Adipocyte (in vitro differentiated cells): ENCODE measurements around the gene SYNDIG1.

Experiments used
- DNase-seq: peaks from one replicate; pipeline ENCODE4 v3.0.0-alpha.2; 2015; ENCODE audit warnings: low read depth
- H3K27me3 ChIP-seq: replicated peaks from 2 replicates; pipeline ENCODE4 v1.7.0; 2013; ENCODE audit warnings: mild to moderate bottlenecking, low read length, moderate library complexity; ENCODE audit not compliant: control insufficient read depth, insufficient read depth
- H3K36me3 ChIP-seq: 2 replicates; pipeline ENCODE4 v1.7.0; 2013; ENCODE audit warnings: low read length, mild to moderate bottlenecking, moderate library complexity; ENCODE audit not compliant: control insufficient read depth, insufficient read depth, severe bottlenecking
- H3K4me1 ChIP-seq: 2 replicates; pipeline ENCODE4 v1.7.0; 2013; ENCODE audit warnings: mild to moderate bottlenecking, low read length, moderate library complexity; ENCODE audit not compliant: control insufficient read depth, insufficient read depth
- H3K4me3 ChIP-seq: 2 replicates; pipeline ENCODE4 v1.7.0; 2013; ENCODE audit warnings: mild to moderate bottlenecking, low read length, moderate library complexity
- H3K9ac ChIP-seq: 2 replicates; pipeline ENCODE4 v1.7.0; 2013; ENCODE audit warnings: mild to moderate bottlenecking, low read length, moderate library complexity
- H3K9me3 ChIP-seq: 2 replicates; pipeline ENCODE4 v1.7.0; 2013; ENCODE audit warnings: mild to moderate bottlenecking, low read length, moderate library complexity; ENCODE audit not compliant: control insufficient read depth

Gene SYNDIG1

GRCh38 chr20:24574307-24574706, 104.9 kb downstream of the SYNDIG1 start:
- Histone ChIP-seq H3K9ac (no peak overlapping the region), H3K36me3 (no peaks in the 10 kb centered on the region)

DNA sequence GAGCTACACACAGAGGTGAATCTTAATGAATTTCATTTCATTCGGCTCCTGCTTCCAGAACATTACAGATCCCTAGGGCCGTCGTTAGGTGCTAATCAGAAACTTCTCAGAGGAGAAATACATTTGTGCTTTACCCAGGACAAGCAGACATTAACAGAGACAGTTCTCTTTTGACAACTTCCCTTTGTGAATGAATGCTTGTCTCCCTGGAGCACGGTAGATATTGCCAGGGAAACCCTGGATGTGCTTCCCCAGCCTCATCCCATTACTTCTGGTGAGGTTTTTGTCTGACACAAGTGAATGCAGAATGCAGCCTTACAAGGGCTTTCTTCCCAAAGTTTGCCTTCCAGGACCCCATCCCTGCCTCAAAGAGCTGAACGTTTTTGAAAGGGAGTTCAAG, 105.4 kb downstream of the SYNDIG1 start:
- no peak overlapping the region for H3K4me3 ChIP-seq
- H3K9ac ChIP-seq, result no peak overlapping the region
- no peak for DNase-seq
- no peaks in the 10 kb centered on the region for H3K9me3 ChIP-seq
- no peaks in the 10 kb centered on the region for H3K27me3 ChIP-seq
- no peaks in the 10 kb centered on the region for H3K4me1 ChIP-seq
- no peaks in the 10 kb centered on the region for H3K36me3 ChIP-seq

More at GRCh38 chr20:24574307-24574706, 104.9 kb downstream of the SYNDIG1 start:
- H3K27me3 ChIP-seq, result no peaks in the 10 kb centered on the region
- no peaks in the 10 kb centered on the region for H3K9me3 ChIP-seq
- H3K4me1 ChIP-seq, result no peaks in the 10 kb centered on the region
- DNase-seq, result no peak
- H3K4me3 ChIP-seq, result no peak overlapping the region

- H3K4me1 ChIP-seq, result no peaks in the 10 kb centered on the region
- H3K9ac ChIP-seq, result no peak overlapping the region
- H3K9me3 ChIP-seq, result no peaks in the 10 kb centered on the region
- no peaks in the 10 kb centered on the region for H3K27me3 ChIP-seq
- no peak overlapping the region for H3K4me3 ChIP-seq
- H3K36me3 ChIP-seq, result no peaks in the 10 kb centered on the region
- no peak for DNase-seq
Measured at GRCh38 chr20:24575811-24576210, 106.4 kb downstream of the SYNDIG1 start.

GRCh38 chr20:24576447-24576846, 107.0 kb downstream of the SYNDIG1 start:
- H3K9me3 ChIP-seq, result no peaks in the 10 kb centered on the region
- no peak overlapping the region for H3K9ac ChIP-seq
- H3K36me3 ChIP-seq, result no peaks in the 10 kb centered on the region
- H3K27me3 ChIP-seq, result no peaks in the 10 kb centered on the region
- no peak for DNase-seq
- H3K4me3 ChIP-seq, result no peak overlapping the region
- H3K4me1 ChIP-seq, result no peaks in the 10 kb centered on the region

GRCh38 chr20:24577271-24577909, 108.0 kb downstream of the SYNDIG1 start:
- Histone ChIP-seq H3K4me3 (no peak overlapping the region), H3K27me3 (no peaks in the 10 kb centered on the region), H3K9ac (no peak overlapping the region), H3K4me1 (no peaks in the 10 kb centered on the region), H3K9me3 (no peaks in the 10 kb centered on the region), H3K36me3 (no peaks in the 10 kb centered on the region)
- DNase-seq, result no peak

- Histone ChIP-seq H3K4me3 (no peak overlapping the region), H3K36me3 (no peaks in the 10 kb centered on the region), H3K4me1 (no peaks in the 10 kb centered on the region), H3K9me3 (no peaks in the 10 kb centered on the region), H3K9ac (no peak overlapping the region), H3K27me3 (no peaks in the 10 kb centered on the region)
- DNase-seq, result no peak
Measured at GRCh38 chr20:24578567-24579415, 109.4 kb downstream of the SYNDIG1 start.

- no peak overlapping the region for H3K4me3 ChIP-seq
- H3K9me3 ChIP-seq, result no peaks in the 10 kb centered on the region
- no peaks in the 10 kb centered on the region for H3K36me3 ChIP-seq
- no peak overlapping the region for H3K9ac ChIP-seq
- H3K27me3 ChIP-seq, result no peaks in the 10 kb centered on the region
- DNase-seq, result no peak
- peaks cover 4% of the 10 kb centered on the region for H3K4me1 ChIP-seq
Measured at GRCh38 chr20:24579475-24579874, 110.0 kb downstream of the SYNDIG1 start.

DNA sequence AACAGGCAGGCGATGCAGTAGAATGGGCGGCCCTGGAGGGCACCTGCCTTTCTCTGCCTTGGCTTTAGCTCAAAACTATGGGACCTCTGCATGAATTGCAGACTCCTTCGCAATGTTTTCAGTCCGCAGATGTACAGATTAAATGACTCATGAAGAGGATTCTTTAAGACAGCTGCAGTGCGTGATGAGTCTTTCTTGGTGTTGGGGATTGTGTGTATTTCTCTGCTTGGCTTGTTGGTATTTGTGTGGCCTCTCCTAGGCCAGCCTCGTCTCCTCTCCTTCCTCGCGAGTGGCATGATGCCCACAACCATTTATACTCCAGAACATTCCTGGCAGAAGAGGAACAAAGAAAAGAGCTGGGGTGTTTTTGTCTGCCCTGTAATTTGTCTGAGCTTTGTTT, 110.6 kb downstream of the SYNDIG1 start:
- Histone ChIP-seq H3K9ac (no peak overlapping the region), H3K9me3 (no peaks in the 10 kb centered on the region), H3K4me1 (peaks cover 9% of the 10 kb centered on the region), H3K36me3 (no peaks in the 10 kb centered on the region), H3K4me3 (no peak overlapping the region), H3K27me3 (no peaks in the 10 kb centered on the region)
- DNase-seq, result no peak

DNA sequence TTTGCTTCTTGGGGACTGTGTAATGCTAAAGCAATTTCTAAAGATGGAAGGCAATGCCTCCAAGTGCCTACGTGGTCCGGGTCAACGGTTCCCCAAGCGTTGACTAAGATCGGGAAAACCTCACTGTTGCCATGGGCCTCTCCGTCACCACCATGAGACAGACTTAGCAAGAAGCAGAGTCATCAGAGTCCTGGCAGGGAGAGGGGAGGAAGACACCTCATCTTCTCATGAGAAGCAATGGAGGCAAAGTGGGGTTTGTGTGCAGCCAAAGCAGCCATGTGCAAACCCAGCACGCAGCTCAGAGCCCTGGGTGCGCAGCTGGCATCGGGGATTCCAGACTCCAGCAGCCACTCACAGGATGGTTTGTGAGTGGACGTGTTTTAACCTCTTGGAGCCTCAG, 111.4 kb downstream of the SYNDIG1 start:
- Histone ChIP-seq H3K4me1 (peaks cover 15% of the 10 kb centered on the region), H3K9ac (no peak overlapping the region), H3K4me3 (no peak overlapping the region), H3K36me3 (no peaks in the 10 kb centered on the region), H3K9me3 (no peaks in the 10 kb centered on the region), H3K27me3 (no peaks in the 10 kb centered on the region)
- no peak for DNase-seq

- Histone ChIP-seq H3K4me1 (peaks cover 15% of the 10 kb centered on the region), H3K9me3 (no peaks in the 10 kb centered on the region), H3K36me3 (no peaks in the 10 kb centered on the region), H3K9ac (no peak overlapping the region), H3K27me3 (no peaks in the 10 kb centered on the region), H3K4me3 (no peak overlapping the region)
- no peak for DNase-seq
Measured at GRCh38 chr20:24581443-24582170, 112.2 kb downstream of the SYNDIG1 start.
